Measurements from ENCODE around the gene SCGB1C1. TPM values are rescaled to one million over a fixed set of nuclear protein-coding genes. Genes with fewer than 3 reads are reported as not detected.

Gene SCGB1C1
- total RNA-seq, 2 donors from 2014 or later = not detected

DNA sequence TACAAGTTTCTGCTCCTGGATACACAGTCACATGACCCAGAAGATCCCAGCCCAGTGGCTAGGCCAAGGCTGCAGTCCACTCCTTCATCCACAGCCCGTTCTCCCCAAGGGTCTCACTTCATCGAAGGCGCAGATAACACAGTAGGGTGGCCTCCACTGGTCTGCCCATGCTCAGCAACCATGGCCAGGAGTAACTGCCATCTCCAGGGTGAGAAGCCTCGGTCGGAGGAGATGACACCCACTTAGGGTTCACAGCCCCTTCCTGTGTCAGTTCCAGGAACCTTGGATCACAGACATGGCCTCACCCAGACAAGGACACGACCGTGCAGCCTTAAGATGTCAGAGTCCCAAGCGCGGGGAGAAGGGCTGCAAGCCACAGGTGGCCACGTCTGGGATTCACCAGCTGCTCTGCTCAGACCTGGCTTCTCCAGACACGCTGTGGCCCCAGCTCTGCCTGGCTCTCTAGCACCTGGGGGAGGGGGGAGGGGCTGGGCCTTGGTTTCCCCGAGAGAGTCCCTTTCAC lies 11.8 kb downstream of the SCGB1C1 start:
- H3K4me1 Mint-ChIP-seq = peaks cover 29% of the 10 kb centered on the region
- no peaks in the 10 kb centered on the region for H3K27me3 Mint-ChIP-seq (ENCODE audit: insufficient read depth)
- peak; percentile 21 for DNase-seq
- Histone ChIP-seq H3K9me3 (ENCODE audit: control insufficient read depth, low read length) (no peaks in the 10 kb centered on the region), H3K4me1 (ENCODE audit: control insufficient read depth, insufficient read depth, low read length) (peaks cover 33% of the 10 kb centered on the region), H3K9ac (ENCODE audit: extremely low read depth, low read length, poor library complexity, severe bottlenecking) (no peak overlapping the region), H3K36me3 (ENCODE audit: control insufficient read depth, insufficient read depth, low read length) (peaks cover 31% of the 10 kb centered on the region), H3K27me3 (ENCODE audit: control insufficient read depth, insufficient read depth, low read length, poor library complexity, severe bottlenecking) (no peaks in the 10 kb centered on the region), H3K27ac (ENCODE audit: low read depth, low read length) (no peak overlapping the region), H3K4me3 (ENCODE audit: low read length) (no peak overlapping the region)
- H3K9me3 Mint-ChIP-seq = no peaks in the 10 kb centered on the region
- no peak overlapping the region for H3K27ac Mint-ChIP-seq
- WGBS, 2 experiments (ENCODE audit: insufficient coverage in 1 of 2, insufficient read length in 1 of 2) = 85 to 92% methylated on average over 4 to 11 of the region's 12 CpGs
- H3K4me3 Mint-ChIP-seq = no peak overlapping the region
- H3K36me3 Mint-ChIP-seq (ENCODE audit: low read depth) = peaks cover 31% of the 10 kb centered on the region
- TF ChIP-seq, protein P1, sequence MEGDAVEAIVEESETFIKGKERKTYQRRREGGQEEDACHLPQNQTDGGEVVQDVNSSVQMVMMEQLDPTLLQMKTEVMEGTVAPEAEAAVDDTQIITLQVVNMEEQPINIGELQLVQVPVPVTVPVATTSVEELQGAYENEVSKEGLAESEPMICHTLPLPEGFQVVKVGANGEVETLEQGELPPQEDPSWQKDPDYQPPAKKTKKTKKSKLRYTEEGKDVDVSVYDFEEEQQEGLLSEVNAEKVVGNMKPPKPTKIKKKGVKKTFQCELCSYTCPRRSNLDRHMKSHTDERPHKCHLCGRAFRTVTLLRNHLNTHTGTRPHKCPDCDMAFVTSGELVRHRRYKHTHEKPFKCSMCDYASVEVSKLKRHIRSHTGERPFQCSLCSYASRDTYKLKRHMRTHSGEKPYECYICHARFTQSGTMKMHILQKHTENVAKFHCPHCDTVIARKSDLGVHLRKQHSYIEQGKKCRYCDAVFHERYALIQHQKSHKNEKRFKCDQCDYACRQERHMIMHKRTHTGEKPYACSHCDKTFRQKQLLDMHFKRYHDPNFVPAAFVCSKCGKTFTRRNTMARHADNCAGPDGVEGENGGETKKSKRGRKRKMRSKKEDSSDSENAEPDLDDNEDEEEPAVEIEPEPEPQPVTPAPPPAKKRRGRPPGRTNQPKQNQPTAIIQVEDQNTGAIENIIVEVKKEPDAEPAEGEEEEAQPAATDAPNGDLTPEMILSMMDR (conservative IDR thresholded peaks at IDR 0.05) = no peak

DNA sequence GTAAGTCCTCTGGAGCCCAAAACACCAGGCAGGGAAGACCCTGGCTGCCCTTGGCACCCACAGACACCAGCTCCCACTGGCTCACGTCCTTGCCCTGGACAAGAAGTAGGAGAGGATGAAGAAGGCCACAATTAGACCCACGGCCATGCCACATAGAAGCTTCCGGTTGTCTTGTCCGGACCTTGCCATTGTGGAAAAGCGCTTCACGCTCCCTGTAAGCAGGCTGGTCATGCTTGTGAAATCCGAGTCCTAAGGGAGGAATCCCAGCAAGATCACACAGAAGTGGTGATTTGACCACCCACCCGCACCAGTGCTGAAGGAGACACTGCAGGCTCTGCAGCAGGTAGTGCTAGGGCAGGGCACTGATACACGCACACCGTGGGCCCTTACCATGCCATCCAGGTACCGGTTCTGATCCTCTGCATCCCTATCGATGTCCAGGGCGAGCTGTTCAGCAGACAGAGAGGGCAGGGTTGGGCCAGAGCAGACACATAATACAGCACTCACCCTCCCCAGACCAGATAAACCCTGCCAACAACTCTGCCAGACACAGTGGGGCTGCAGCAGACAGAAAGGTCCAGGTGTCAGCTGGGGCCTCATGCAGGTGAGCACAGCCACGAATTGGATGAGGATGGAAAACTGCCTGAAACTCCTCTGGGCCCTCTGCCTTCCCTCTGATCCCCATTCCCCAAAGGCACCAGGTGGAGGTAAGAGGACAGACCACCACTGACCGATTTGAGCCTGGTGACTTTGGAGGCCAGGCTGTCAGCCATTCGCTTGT lies 12.5 kb downstream of the SCGB1C1 start:
- H3K9me3 Mint-ChIP-seq = no peaks in the 10 kb centered on the region
- H3K36me3 ChIP-seq (ENCODE audit: control insufficient read depth, insufficient read depth, low read length) = peaks cover 38% of the 10 kb centered on the region
- 95 to 97% methylated on average over 9 to 16 of the region's 16 CpGs for WGBS, 2 experiments (ENCODE audit: insufficient coverage in 1 of 2, insufficient read length in 1 of 2)
- H3K27me3 Mint-ChIP-seq (ENCODE audit: insufficient read depth) = no peaks in the 10 kb centered on the region
- TF ChIP-seq, protein P1 (conservative IDR thresholded peaks at IDR 0.05) = no peak
- H3K4me1 Mint-ChIP-seq = peaks cover 35% of the 10 kb centered on the region
- H3K36me3 Mint-ChIP-seq (ENCODE audit: low read depth) = peaks cover 38% of the 10 kb centered on the region
- no peak overlapping the region for H3K27ac ChIP-seq (ENCODE audit: low read depth, low read length)
- H3K27me3 ChIP-seq (ENCODE audit: control insufficient read depth, insufficient read depth, low read length, poor library complexity, severe bottlenecking) = no peaks in the 10 kb centered on the region
- H3K27ac Mint-ChIP-seq = no peak overlapping the region
- peak; percentile 29 for DNase-seq
- H3K4me3 Mint-ChIP-seq = peak overlapping the region; percentile 98
- no peak overlapping the region for H3K9ac ChIP-seq (ENCODE audit: extremely low read depth, low read length, poor library complexity, severe bottlenecking)
- peaks cover 41% of the 10 kb centered on the region for H3K4me1 ChIP-seq (ENCODE audit: control insufficient read depth, insufficient read depth, low read length)
- peak overlapping the region; percentile 99 for H3K4me3 ChIP-seq (ENCODE audit: low read length)
- H3K9me3 ChIP-seq (ENCODE audit: control insufficient read depth, low read length) = no peaks in the 10 kb centered on the region

DNA sequence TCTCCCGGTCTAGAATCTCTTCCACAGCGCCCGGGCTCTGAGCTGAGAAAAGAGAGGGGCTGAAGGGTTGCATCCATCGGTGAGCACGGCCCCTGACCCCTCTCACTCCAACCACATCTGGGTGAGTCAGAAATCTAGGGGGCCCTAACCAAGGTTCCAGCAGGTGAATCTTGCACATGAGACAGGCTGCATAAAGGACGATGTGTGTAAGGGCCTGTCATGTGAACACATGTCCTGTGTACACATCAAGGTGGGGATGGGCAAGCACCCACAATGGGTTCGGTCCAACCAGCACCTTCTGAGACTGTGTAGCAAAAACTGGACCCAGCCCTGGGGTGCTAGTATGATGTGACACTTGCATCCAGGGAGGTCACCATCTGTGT lies 13.1 kb downstream of the SCGB1C1 start:
- Histone ChIP-seq H3K27me3 (ENCODE audit: control insufficient read depth, insufficient read depth, low read length, poor library complexity, severe bottlenecking) (no peaks in the 10 kb centered on the region), H3K36me3 (ENCODE audit: control insufficient read depth, insufficient read depth, low read length) (peaks cover 41% of the 10 kb centered on the region), H3K4me3 (ENCODE audit: low read length) (peak overlapping the region; percentile 99), H3K9me3 (ENCODE audit: control insufficient read depth, low read length) (no peaks in the 10 kb centered on the region), H3K9ac (ENCODE audit: extremely low read depth, low read length, poor library complexity, severe bottlenecking) (peak overlapping the region; percentile 93), H3K27ac (ENCODE audit: low read depth, low read length) (no peak overlapping the region), H3K4me1 (ENCODE audit: control insufficient read depth, insufficient read depth, low read length) (peaks cover 42% of the 10 kb centered on the region)
- 86 to 96% methylated on average over 3 to 7 of the region's 7 CpGs for WGBS, 2 experiments (ENCODE audit: insufficient coverage in 1 of 2, insufficient read length in 1 of 2)
- Mint-ChIP-seq H3K9me3 (no peaks in the 10 kb centered on the region), H3K36me3 (ENCODE audit: low read depth) (peaks cover 38% of the 10 kb centered on the region), H3K4me1 (peaks cover 35% of the 10 kb centered on the region), H3K4me3 (peak overlapping the region; percentile 98), H3K27me3 (ENCODE audit: insufficient read depth) (no peaks in the 10 kb centered on the region), H3K27ac (peak overlapping the region; percentile 91)
- TF ChIP-seq, protein P1 (conservative IDR thresholded peaks at IDR 0.05) = no peak
- DNase-seq = no peak
